ENCODE measurements around the gene LRP1B.

LRP1B gene

GRCh38 chr2:141927536-141927935, 203.3 kb downstream of the LRP1B start:
- H3K36me3 ChIP-seq (ENCODE audit: insufficient read depth, insufficient read length, low read length) = no peaks in the 10 kb centered on the region
- no peaks in the 10 kb centered on the region for H3K9me3 ChIP-seq (ENCODE audit: insufficient read depth, low read length)
- H3K4me1 ChIP-seq (ENCODE audit: insufficient read depth, insufficient read length) = no peaks in the 10 kb centered on the region
- no peak overlapping the region for H3K4me3 ChIP-seq (ENCODE audit: insufficient read length, low read depth)
- DNase-seq (ENCODE audit: low read depth, low spot score) = no peak
- no peak overlapping the region for H3K9ac ChIP-seq (ENCODE audit: insufficient read length, low read depth)
- no peaks in the 10 kb centered on the region for H3K27me3 ChIP-seq (ENCODE audit: insufficient read depth, insufficient read length)
- TF ChIP-seq YY1 (IDR thresholded peaks at IDR 0.05; ENCODE audit: insufficient read depth, insufficient read length) (no peak), ZNF274 (IDR thresholded peaks at IDR 0.05; ENCODE audit: low read depth, low read length) (no peak), SUZ12 (IDR thresholded peaks at IDR 0.05; ENCODE audit: extremely low read depth, insufficient read depth, insufficient read length) (no peak)

GRCh38 chr2:141925511-141925910, 205.3 kb downstream of the LRP1B start:
- no peaks in the 10 kb centered on the region for H3K9me3 ChIP-seq (ENCODE audit: insufficient read depth, low read length)
- no peak overlapping the region for H3K4me3 ChIP-seq (ENCODE audit: insufficient read length, low read depth)
- no peaks in the 10 kb centered on the region for H3K27me3 ChIP-seq (ENCODE audit: insufficient read depth, insufficient read length)
- TF ChIP-seq ZNF274 (IDR thresholded peaks at IDR 0.05; ENCODE audit: low read depth, low read length) = no peak
- TF ChIP-seq YY1 (IDR thresholded peaks at IDR 0.05; ENCODE audit: insufficient read depth, insufficient read length) = no peak
- TF ChIP-seq SUZ12 (IDR thresholded peaks at IDR 0.05; ENCODE audit: extremely low read depth, insufficient read depth, insufficient read length) = no peak
- H3K9ac ChIP-seq (ENCODE audit: insufficient read length, low read depth) = no peak overlapping the region
- no peaks in the 10 kb centered on the region for H3K4me1 ChIP-seq (ENCODE audit: insufficient read depth, insufficient read length)
- DNase-seq (ENCODE audit: low read depth, low spot score) = no peak
- no peaks in the 10 kb centered on the region for H3K36me3 ChIP-seq (ENCODE audit: insufficient read depth, insufficient read length, low read length)

GRCh38 chr2:141923657-141924056, 207.2 kb downstream of the LRP1B start:
- H3K9me3 ChIP-seq (ENCODE audit: insufficient read depth, low read length) = no peaks in the 10 kb centered on the region
- no peak overlapping the region for H3K9ac ChIP-seq (ENCODE audit: insufficient read length, low read depth)
- DNase-seq (ENCODE audit: low read depth, low spot score) = no peak
- H3K4me3 ChIP-seq (ENCODE audit: insufficient read length, low read depth) = no peak overlapping the region
- TF ChIP-seq ZNF274 (IDR thresholded peaks at IDR 0.05; ENCODE audit: low read depth, low read length) (no peak), SUZ12 (IDR thresholded peaks at IDR 0.05; ENCODE audit: extremely low read depth, insufficient read depth, insufficient read length) (no peak)
- H3K27me3 ChIP-seq (ENCODE audit: insufficient read depth, insufficient read length) = no peaks in the 10 kb centered on the region
- H3K4me1 ChIP-seq (ENCODE audit: insufficient read depth, insufficient read length) = no peaks in the 10 kb centered on the region
- H3K36me3 ChIP-seq (ENCODE audit: insufficient read depth, insufficient read length, low read length) = no peaks in the 10 kb centered on the region

GRCh38 chr2:141911485-141912066, 219.2 kb downstream of the LRP1B start:
- Histone ChIP-seq H3K9ac (ENCODE audit: insufficient read length, low read depth) (no peak overlapping the region), H3K9me3 (ENCODE audit: insufficient read depth, low read length) (no peaks in the 10 kb centered on the region), H3K4me1 (ENCODE audit: insufficient read depth, insufficient read length) (no peaks in the 10 kb centered on the region), H3K4me3 (ENCODE audit: insufficient read length, low read depth) (no peak overlapping the region), H3K36me3 (ENCODE audit: insufficient read depth, insufficient read length, low read length) (no peaks in the 10 kb centered on the region), H3K27me3 (ENCODE audit: insufficient read depth, insufficient read length) (no peaks in the 10 kb centered on the region)
- TF ChIP-seq SUZ12 (IDR thresholded peaks at IDR 0.05; ENCODE audit: extremely low read depth, insufficient read depth, insufficient read length) = no peak
- no peak for TF ChIP-seq ZNF274 (IDR thresholded peaks at IDR 0.05; ENCODE audit: low read depth, low read length)
- TF ChIP-seq YY1 (IDR thresholded peaks at IDR 0.05; ENCODE audit: insufficient read depth, insufficient read length) = no peak
- peak; percentile 40 for DNase-seq (ENCODE audit: low read depth, low spot score)

GRCh38 chr2:141906678-141907077, 224.1 kb downstream of the LRP1B start:
- DNase-seq (ENCODE audit: low read depth, low spot score) = no peak
- TF ChIP-seq SUZ12 (IDR thresholded peaks at IDR 0.05; ENCODE audit: extremely low read depth, insufficient read depth, insufficient read length) (no peak), ZNF274 (IDR thresholded peaks at IDR 0.05; ENCODE audit: low read depth, low read length) (no peak), YY1 (IDR thresholded peaks at IDR 0.05; ENCODE audit: insufficient read depth, insufficient read length) (no peak)
- H3K9ac ChIP-seq (ENCODE audit: insufficient read length, low read depth) = no peak overlapping the region
- no peaks in the 10 kb centered on the region for H3K27me3 ChIP-seq (ENCODE audit: insufficient read depth, insufficient read length)
- H3K9me3 ChIP-seq (ENCODE audit: insufficient read depth, low read length) = no peaks in the 10 kb centered on the region
- H3K4me1 ChIP-seq (ENCODE audit: insufficient read depth, insufficient read length) = no peaks in the 10 kb centered on the region
- H3K4me3 ChIP-seq (ENCODE audit: insufficient read length, low read depth) = no peak overlapping the region
- H3K36me3 ChIP-seq (ENCODE audit: insufficient read depth, insufficient read length, low read length) = no peaks in the 10 kb centered on the region

GRCh38 chr2:141900826-141901225, 230.0 kb downstream of the LRP1B start:
- H3K9ac ChIP-seq (ENCODE audit: insufficient read length, low read depth) = no peak overlapping the region

GRCh38 chr2:141899740-141900139, 231.1 kb downstream of the LRP1B start:
- DNase-seq (ENCODE audit: low read depth, low spot score) = no peak
- TF ChIP-seq ZNF274 (IDR thresholded peaks at IDR 0.05; ENCODE audit: low read depth, low read length) = no peak
- no peak for TF ChIP-seq SUZ12 (IDR thresholded peaks at IDR 0.05; ENCODE audit: extremely low read depth, insufficient read depth, insufficient read length)
- TF ChIP-seq YY1 (IDR thresholded peaks at IDR 0.05; ENCODE audit: insufficient read depth, insufficient read length) = no peak
- H3K4me3 ChIP-seq (ENCODE audit: insufficient read length, low read depth) = no peak overlapping the region

More at GRCh38 chr2:141900826-141901225, 230.0 kb downstream of the LRP1B start:
- H3K4me3 ChIP-seq (ENCODE audit: insufficient read length, low read depth) = no peak overlapping the region
- no peak for TF ChIP-seq SUZ12 (IDR thresholded peaks at IDR 0.05; ENCODE audit: extremely low read depth, insufficient read depth, insufficient read length)
- TF ChIP-seq ZNF274 (IDR thresholded peaks at IDR 0.05; ENCODE audit: low read depth, low read length) = no peak
- no peak for TF ChIP-seq YY1 (IDR thresholded peaks at IDR 0.05; ENCODE audit: insufficient read depth, insufficient read length)
- no peaks in the 10 kb centered on the region for H3K36me3 ChIP-seq (ENCODE audit: insufficient read depth, insufficient read length, low read length)
- no peak for DNase-seq (ENCODE audit: low read depth, low spot score)
- no peaks in the 10 kb centered on the region for H3K27me3 ChIP-seq (ENCODE audit: insufficient read depth, insufficient read length)
- H3K4me1 ChIP-seq (ENCODE audit: insufficient read depth, insufficient read length) = no peaks in the 10 kb centered on the region
- H3K9me3 ChIP-seq (ENCODE audit: insufficient read depth, low read length) = no peaks in the 10 kb centered on the region

More at GRCh38 chr2:141899740-141900139, 231.1 kb downstream of the LRP1B start:
- no peaks in the 10 kb centered on the region for H3K4me1 ChIP-seq (ENCODE audit: insufficient read depth, insufficient read length)
- no peak overlapping the region for H3K9ac ChIP-seq (ENCODE audit: insufficient read length, low read depth)
- H3K9me3 ChIP-seq (ENCODE audit: insufficient read depth, low read length) = no peaks in the 10 kb centered on the region
- H3K36me3 ChIP-seq (ENCODE audit: insufficient read depth, insufficient read length, low read length) = no peaks in the 10 kb centered on the region
- H3K27me3 ChIP-seq (ENCODE audit: insufficient read depth, insufficient read length) = no peaks in the 10 kb centered on the region

Measured in NT2/D1 (cell line).